Muscle layer of colon (tissue), 2 donors: ENCODE results near the gene PGAP3.
A peak's percentile ranks its signal among the peaks of the same experiment; 100 is the strongest.
"Not testable (repeated sequence)": the region's sequence is repeated elsewhere in the genome, so short reads cannot be mapped to it uniquely, and the experiment has no call there.

Experiments
- H3K27ac ChIP-seq: one replicate; pipeline ENCODE4 v1.7.0; 2013; ENCODE audit warnings: low read depth, mild to moderate bottlenecking, low read length, moderate library complexity
- H3K27me3 ChIP-seq, 2 donors: one replicate each; pipeline ENCODE4 v1.7.0; 2013; ENCODE audit warnings: low read length in 2 of 2, mild to moderate bottlenecking in 2 of 2; ENCODE audit not compliant: insufficient read depth in 2 of 2, control insufficient read depth in 1 of 2
- H3K36me3 ChIP-seq: one replicate; pipeline ENCODE4 v1.7.0; 2013; ENCODE audit warnings: mild to moderate bottlenecking, low read length; ENCODE audit not compliant: insufficient read depth
- H3K4me1 ChIP-seq: one replicate; pipeline ENCODE4 v1.7.0; 2013; ENCODE audit warnings: mild to moderate bottlenecking, low read length; ENCODE audit not compliant: insufficient read depth
- H3K4me3 ChIP-seq, 2 donors: one replicate each; pipeline ENCODE4 v1.7.0; 2013; ENCODE audit warnings: low read length in 2 of 2, low read depth in 1 of 2, mild to moderate bottlenecking in 1 of 2, moderate library complexity in 1 of 2
- H3K9ac ChIP-seq: one replicate; pipeline ENCODE4 v1.7.0; 2013; ENCODE audit warnings: low read length
- H3K9me3 ChIP-seq: one replicate; pipeline ENCODE4 v1.7.0; 2013; ENCODE audit warnings: mild to moderate bottlenecking, low read length
- donor health status: abdominal sarcoma.
- donor health status: Adenocarcinoma of cecum.

Gene PGAP3

GRCh38 chr17:39687546-39688474 is at the start of gene PGAP3:
TSS of gene PGAP3 (minus strand) at chr17:39688057. CDS start at chr17:39688014, 43 bp downstream.
- peaks cover 15% of the 10 kb centered on the region for H3K4me1 ChIP-seq
- H3K9me3 ChIP-seq, result no peaks in the 10 kb centered on the region
- peak within 1 kb of the TSS; percentile 58 for H3K9ac ChIP-seq
- H3K27ac ChIP-seq, result peak within 1 kb of the TSS; percentile 81
- peaks cover 14% of the 10 kb centered on the region for H3K36me3 ChIP-seq
- H3K4me3 ChIP-seq, result peak within 1 kb of the TSS; percentile 91 to 95
- no peaks in the 10 kb centered on the region for H3K27me3 ChIP-seq

GRCh38 chr17:39737206-39737759 is 49.4 kb upstream of the PGAP3 start:
- H3K27ac ChIP-seq, result no peak overlapping the region
- H3K27me3 ChIP-seq, result peaks cover 24 to 65% of the 10 kb centered on the region in 2 donors
- no peak overlapping the region for H3K9ac ChIP-seq

GRCh38 chr17:39736319-39737165 is 48.7 kb upstream of the PGAP3 start:
- Histone ChIP-seq H3K27ac (no peak overlapping the region), H3K27me3 (peaks cover 24 to 57% of the 10 kb centered on the region in 2 donors), H3K4me1 (peaks cover 9% of the 10 kb centered on the region), H3K36me3 (no peaks in the 10 kb centered on the region), H3K9ac (no peak overlapping the region), H3K4me3 (no peak overlapping the region), H3K9me3 (no peaks in the 10 kb centered on the region)

More at GRCh38 chr17:39737206-39737759, 49.4 kb upstream of the PGAP3 start:
- Histone ChIP-seq H3K4me3 (no peak overlapping the region), H3K36me3 (no peaks in the 10 kb centered on the region), H3K4me1 (peaks cover 9% of the 10 kb centered on the region), H3K9me3 (no peaks in the 10 kb centered on the region)

GRCh38 chr17:39735882-39736281 is 48.0 kb upstream of the PGAP3 start:
- peaks cover 18 to 51% of the 10 kb centered on the region in 2 donors for H3K27me3 ChIP-seq
- no peak overlapping the region for H3K4me3 ChIP-seq
- H3K27ac ChIP-seq, result no peak overlapping the region
- peaks cover 9% of the 10 kb centered on the region for H3K4me1 ChIP-seq
- no peak overlapping the region for H3K9ac ChIP-seq
- H3K9me3 ChIP-seq, result no peaks in the 10 kb centered on the region
- H3K36me3 ChIP-seq, result no peaks in the 10 kb centered on the region

GRCh38 chr17:39732586-39732985 is 44.7 kb upstream of the PGAP3 start:
- H3K9me3 ChIP-seq, result no peaks in the 10 kb centered on the region
- no peak overlapping the region for H3K4me3 ChIP-seq
- no peak overlapping the region for H3K9ac ChIP-seq
- peaks cover 0 to 19% of the 10 kb centered on the region in 2 donors for H3K27me3 ChIP-seq
- no peak overlapping the region for H3K27ac ChIP-seq
- H3K4me1 ChIP-seq, result peaks cover 7% of the 10 kb centered on the region
- peaks cover 16% of the 10 kb centered on the region for H3K36me3 ChIP-seq

- H3K36me3 ChIP-seq, result peaks cover 34% of the 10 kb centered on the region
Observed at GRCh38 chr17:39730095-39730921, 42.5 kb upstream of the PGAP3 start, which contains the start of gene MIEN1. TSS of gene MIEN1 (minus strand) at chr17:39730532. CDS start at chr17:39730495, 37 bp downstream.

GRCh38 chr17:39729280-39729851 is 41.5 kb upstream of the PGAP3 start:
- peak overlapping the region; percentile 93 for H3K9ac ChIP-seq
- no peaks in the 10 kb centered on the region for H3K27me3 ChIP-seq
- no peaks in the 10 kb centered on the region for H3K9me3 ChIP-seq
- peaks cover 44% of the 10 kb centered on the region for H3K36me3 ChIP-seq
- H3K4me3 ChIP-seq, result peak overlapping the region; percentile 57 to 96
- peak overlapping the region; percentile 54 for H3K27ac ChIP-seq
- peaks cover 7% of the 10 kb centered on the region for H3K4me1 ChIP-seq

More at GRCh38 chr17:39730095-39730921, 42.5 kb upstream of the PGAP3 start, which contains the start of gene MIEN1:
- Histone ChIP-seq H3K9me3 (no peaks in the 10 kb centered on the region), H3K9ac (peak within 1 kb of the TSS; percentile 93), H3K4me1 (peaks cover 7% of the 10 kb centered on the region), H3K27ac (peak within 1 kb of the TSS; percentile 54), H3K27me3 (no peaks in the 10 kb centered on the region), H3K4me3 (peak within 1 kb of the TSS; percentile 57 to 96)

- H3K36me3 ChIP-seq, result peaks cover 48% of the 10 kb centered on the region
Observed at GRCh38 chr17:39727556-39727955, 39.7 kb upstream of the PGAP3 start.

GRCh38 chr17:39726617-39727016 is 38.8 kb upstream of the PGAP3 start:
- Histone ChIP-seq H3K9ac (no peak overlapping the region), H3K27ac (no peak overlapping the region), H3K4me3 (no peak overlapping the region), H3K9me3 (no peaks in the 10 kb centered on the region), H3K27me3 (no peaks in the 10 kb centered on the region), H3K36me3 (peaks cover 48% of the 10 kb centered on the region), H3K4me1 (peaks cover 7% of the 10 kb centered on the region)

More at GRCh38 chr17:39727556-39727955, 39.7 kb upstream of the PGAP3 start:
- Histone ChIP-seq H3K9ac (no peak overlapping the region), H3K4me3 (no peak overlapping the region), H3K27me3 (no peaks in the 10 kb centered on the region), H3K9me3 (no peaks in the 10 kb centered on the region), H3K27ac (no peak overlapping the region), H3K4me1 (peaks cover 7% of the 10 kb centered on the region)

GRCh38 chr17:39725923-39726322 is 38.1 kb upstream of the PGAP3 start:
- H3K4me3 ChIP-seq, H3K27ac ChIP-seq, H3K9ac ChIP-seq, H3K27me3 ChIP-seq, H3K4me1 ChIP-seq, H3K9me3 ChIP-seq: not testable (repeated sequence)
- peaks cover 48% of the 10 kb centered on the region for H3K36me3 ChIP-seq
